Keratinocyte (primary cell): ENCODE measurements around the gene SALL4.

Source experiments
- EZH2 ChIP-seq: IDR thresholded peaks from one replicate; pipeline ENCODE4 v1.6.1; 2012; ENCODE audit warnings: inconsistent platforms, mild to moderate bottlenecking, low read length, moderate library complexity
- TF ChIP-seq, protein P1 (sequence below), 3 experiments: IDR thresholded peaks in 1 of 3; conservative IDR thresholded peaks in 1 of 3; optimal IDR thresholded peaks in 1 of 3; 2 replicates in 2 of 3; 3 replicates in 1 of 3; pipeline versions ENCODE3 to v1.5.1; 2011; ENCODE audit warnings: low read length in 3 of 3, mild to moderate bottlenecking in 3 of 3, moderate library complexity in 2 of 3, control low read depth in 1 of 3, inconsistent platforms in 1 of 3; ENCODE audit not compliant: insufficient read depth in 2 of 3; ENCODE audit errors: extremely low read depth in 1 of 3

DNA sequence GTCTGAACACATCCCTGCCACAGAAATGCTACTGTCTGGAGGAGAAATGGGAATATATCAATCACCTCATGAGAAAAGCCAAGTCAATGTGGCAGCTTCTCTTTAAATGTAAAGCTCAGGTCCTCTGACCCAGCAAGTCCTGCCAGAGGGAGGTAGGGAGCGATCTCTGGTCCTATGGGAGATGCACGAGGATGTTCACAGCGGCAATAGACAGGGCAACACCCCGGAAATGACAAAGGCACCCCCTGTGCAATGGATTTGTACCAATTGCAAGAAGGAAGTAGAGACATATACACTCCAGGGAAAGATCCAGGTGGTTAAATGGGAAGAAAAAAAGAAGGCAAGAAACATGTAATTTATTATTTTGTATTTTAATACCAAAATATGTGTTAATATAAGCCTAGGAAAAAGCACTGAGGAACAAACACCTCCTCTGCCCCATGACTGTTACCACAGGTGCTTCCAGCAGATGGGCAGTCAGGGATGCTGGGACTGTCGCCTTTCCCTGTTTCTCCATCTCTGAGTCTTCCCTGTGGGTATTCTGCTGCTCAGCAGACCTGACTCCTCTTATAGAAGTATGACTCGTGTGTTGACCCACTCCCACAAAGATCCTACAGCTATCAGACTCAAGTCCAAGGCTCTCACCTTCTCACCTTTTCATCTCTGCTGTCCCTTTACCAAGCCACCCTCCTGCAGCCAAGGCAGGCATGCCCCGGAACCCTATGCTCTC lies 55.0 kb downstream of the SALL4 start:
- TF ChIP-seq, protein P1, sequence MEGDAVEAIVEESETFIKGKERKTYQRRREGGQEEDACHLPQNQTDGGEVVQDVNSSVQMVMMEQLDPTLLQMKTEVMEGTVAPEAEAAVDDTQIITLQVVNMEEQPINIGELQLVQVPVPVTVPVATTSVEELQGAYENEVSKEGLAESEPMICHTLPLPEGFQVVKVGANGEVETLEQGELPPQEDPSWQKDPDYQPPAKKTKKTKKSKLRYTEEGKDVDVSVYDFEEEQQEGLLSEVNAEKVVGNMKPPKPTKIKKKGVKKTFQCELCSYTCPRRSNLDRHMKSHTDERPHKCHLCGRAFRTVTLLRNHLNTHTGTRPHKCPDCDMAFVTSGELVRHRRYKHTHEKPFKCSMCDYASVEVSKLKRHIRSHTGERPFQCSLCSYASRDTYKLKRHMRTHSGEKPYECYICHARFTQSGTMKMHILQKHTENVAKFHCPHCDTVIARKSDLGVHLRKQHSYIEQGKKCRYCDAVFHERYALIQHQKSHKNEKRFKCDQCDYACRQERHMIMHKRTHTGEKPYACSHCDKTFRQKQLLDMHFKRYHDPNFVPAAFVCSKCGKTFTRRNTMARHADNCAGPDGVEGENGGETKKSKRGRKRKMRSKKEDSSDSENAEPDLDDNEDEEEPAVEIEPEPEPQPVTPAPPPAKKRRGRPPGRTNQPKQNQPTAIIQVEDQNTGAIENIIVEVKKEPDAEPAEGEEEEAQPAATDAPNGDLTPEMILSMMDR (optimal IDR thresholded peaks at IDR 0.05 in 1 of 3, IDR thresholded peaks at IDR 0.05 in 1 of 3, conservative IDR thresholded peaks at IDR 0.05 in 1 of 3; ENCODE audit: extremely low read depth in 1 of 3, insufficient read depth in 2 of 3, low read length in 3 of 3) = no peak
- no peak for TF ChIP-seq EZH2
